Testis (tissue), 3 donors: ENCODE data around the gene MRPL55. TPM values are rescaled to one million over a fixed set of nuclear protein-coding genes. Genes with fewer than 3 reads are reported as not detected.

Source experiments
- DNase-seq: peaks from one replicate; pipeline ENCODE4 v3.0.0-alpha.2; 2019
- H3K27ac ChIP-seq, 2 donors: fragments of 200-600 bp; sonication (generic); one replicate each; pipeline ENCODE4 v1.5.1; 2019
- H3K27me3 ChIP-seq: fragments of 200-600 bp; sonication (generic); one replicate; pipeline ENCODE4 v1.5.1; 2019
- H3K36me3 ChIP-seq: fragments of 200-600 bp; sonication (generic); one replicate; pipeline ENCODE4 v1.5.1; 2017; ENCODE audit warnings: low read depth; ENCODE audit errors: missing control alignments
- H3K4me1 ChIP-seq: fragments of 200-600 bp; sonication (generic); one replicate; pipeline ENCODE4 v1.5.1; 2019
- H3K4me3 ChIP-seq, 2 donors: fragments of 200-600 bp; sonication (generic); one replicate each; pipeline ENCODE4 v1.5.1; 2017 to 2019
- H3K9me3 ChIP-seq: fragments of 200-600 bp; sonication (generic); one replicate; pipeline ENCODE4 v1.5.1; 2017
- POLR2A ChIP-seq: fragments of 450-650 bp; IDR thresholded peaks from one replicate; pipeline ENCODE4 v1.6.1; 2017; ENCODE audit warnings: antibody characterized with exemption, mild to moderate bottlenecking, moderate library complexity
- WGBS, 2 donors: methylation state at CpG; one replicate each; pipeline ENCODE4 v1.1.5; 2018; 5-methylcytosine and 5-hydroxymethylcytosine counted together
- intact Hi-C: fragments of 100-400 bp; cut with DNase I; formaldehyde crosslinking; loops from one replicate; pipeline ENCODE4 v1.15.1; 2023; ENCODE audit warnings: low total_unique reads
- polyA plus RNA-seq: library from polyadenylated mRNA; stranded (reverse); fragments of 350-450 nt; fragmentation: Illumina TruSeq; extraction: RNeasy Lipid Tissue Mini Kit (QIAGEN cat#74804); gene quantifications from one replicate; pipeline ENCODE4 v1.2.3, GENCODE V29; 2014; ENCODE audit warnings: low read depth, low replicate concordance; ENCODE audit not compliant: insufficient read depth
- total RNA-seq, 2 donors: library from RNA; depleted of rRNA; stranded (reverse); fragments of >200 nt; gene quantifications; one replicate each; pipeline ENCODE4 v1.2.3, GENCODE V29; 2016
- TF ChIP-seq, protein P1 (sequence below), 3 experiments: fragments of 450-650 bp in 2 of 3; fragments of 200-600 bp in 1 of 3; sonication (generic) in 1 of 3; IDR thresholded peaks; one replicate each; pipeline ENCODE4 v1.5.1; 2016 to 2019; ENCODE audit warnings: antibody characterized with exemption in 3 of 3, mild to moderate bottlenecking in 2 of 3, moderate library complexity in 1 of 3

MRPL55 gene
- total and polyA plus RNA-seq, 3 donors from 2014 or later: 63.1 to 121 (median 102) TPM

DNA sequence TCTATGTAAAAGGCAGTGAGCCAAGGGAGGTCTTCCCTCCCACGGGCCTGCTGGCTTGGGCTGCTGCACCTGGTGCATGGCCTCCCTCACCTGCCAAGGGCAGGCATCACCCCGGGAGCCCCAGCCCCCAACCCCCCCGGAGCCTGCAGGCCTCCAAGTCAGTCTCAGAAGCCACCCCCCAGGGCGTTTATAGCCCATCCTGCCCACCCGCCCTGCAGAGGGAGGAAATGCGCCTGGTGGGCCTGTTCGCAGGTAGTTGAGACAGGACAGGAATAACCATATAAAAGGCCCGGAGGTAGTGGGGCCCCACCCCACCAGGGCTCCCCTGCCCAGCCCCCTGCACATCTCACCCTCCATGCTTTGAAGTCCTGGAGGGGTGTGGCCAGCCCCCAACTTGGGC lies 44.8 kb downstream of the MRPL55 start:
- H3K27ac ChIP-seq: no peak overlapping the region
- no peaks in the 10 kb centered on the region for H3K36me3 ChIP-seq
- no peaks in the 10 kb centered on the region for H3K9me3 ChIP-seq
- TF ChIP-seq POLR2A: no peak
- TF ChIP-seq, protein P1, sequence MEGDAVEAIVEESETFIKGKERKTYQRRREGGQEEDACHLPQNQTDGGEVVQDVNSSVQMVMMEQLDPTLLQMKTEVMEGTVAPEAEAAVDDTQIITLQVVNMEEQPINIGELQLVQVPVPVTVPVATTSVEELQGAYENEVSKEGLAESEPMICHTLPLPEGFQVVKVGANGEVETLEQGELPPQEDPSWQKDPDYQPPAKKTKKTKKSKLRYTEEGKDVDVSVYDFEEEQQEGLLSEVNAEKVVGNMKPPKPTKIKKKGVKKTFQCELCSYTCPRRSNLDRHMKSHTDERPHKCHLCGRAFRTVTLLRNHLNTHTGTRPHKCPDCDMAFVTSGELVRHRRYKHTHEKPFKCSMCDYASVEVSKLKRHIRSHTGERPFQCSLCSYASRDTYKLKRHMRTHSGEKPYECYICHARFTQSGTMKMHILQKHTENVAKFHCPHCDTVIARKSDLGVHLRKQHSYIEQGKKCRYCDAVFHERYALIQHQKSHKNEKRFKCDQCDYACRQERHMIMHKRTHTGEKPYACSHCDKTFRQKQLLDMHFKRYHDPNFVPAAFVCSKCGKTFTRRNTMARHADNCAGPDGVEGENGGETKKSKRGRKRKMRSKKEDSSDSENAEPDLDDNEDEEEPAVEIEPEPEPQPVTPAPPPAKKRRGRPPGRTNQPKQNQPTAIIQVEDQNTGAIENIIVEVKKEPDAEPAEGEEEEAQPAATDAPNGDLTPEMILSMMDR (IDR thresholded peaks at IDR 0.05): no peak
- H3K4me1 ChIP-seq: peaks cover 2% of the 10 kb centered on the region
- intact Hi-C loops: no loop called here
- 47 to 72% methylated on average over 5 to 8 of the region's 8 CpGs for WGBS, 2 donors
- no peak for DNase-seq
- no peak overlapping the region for H3K4me3 ChIP-seq
- H3K27me3 ChIP-seq: no peaks in the 10 kb centered on the region

DNA sequence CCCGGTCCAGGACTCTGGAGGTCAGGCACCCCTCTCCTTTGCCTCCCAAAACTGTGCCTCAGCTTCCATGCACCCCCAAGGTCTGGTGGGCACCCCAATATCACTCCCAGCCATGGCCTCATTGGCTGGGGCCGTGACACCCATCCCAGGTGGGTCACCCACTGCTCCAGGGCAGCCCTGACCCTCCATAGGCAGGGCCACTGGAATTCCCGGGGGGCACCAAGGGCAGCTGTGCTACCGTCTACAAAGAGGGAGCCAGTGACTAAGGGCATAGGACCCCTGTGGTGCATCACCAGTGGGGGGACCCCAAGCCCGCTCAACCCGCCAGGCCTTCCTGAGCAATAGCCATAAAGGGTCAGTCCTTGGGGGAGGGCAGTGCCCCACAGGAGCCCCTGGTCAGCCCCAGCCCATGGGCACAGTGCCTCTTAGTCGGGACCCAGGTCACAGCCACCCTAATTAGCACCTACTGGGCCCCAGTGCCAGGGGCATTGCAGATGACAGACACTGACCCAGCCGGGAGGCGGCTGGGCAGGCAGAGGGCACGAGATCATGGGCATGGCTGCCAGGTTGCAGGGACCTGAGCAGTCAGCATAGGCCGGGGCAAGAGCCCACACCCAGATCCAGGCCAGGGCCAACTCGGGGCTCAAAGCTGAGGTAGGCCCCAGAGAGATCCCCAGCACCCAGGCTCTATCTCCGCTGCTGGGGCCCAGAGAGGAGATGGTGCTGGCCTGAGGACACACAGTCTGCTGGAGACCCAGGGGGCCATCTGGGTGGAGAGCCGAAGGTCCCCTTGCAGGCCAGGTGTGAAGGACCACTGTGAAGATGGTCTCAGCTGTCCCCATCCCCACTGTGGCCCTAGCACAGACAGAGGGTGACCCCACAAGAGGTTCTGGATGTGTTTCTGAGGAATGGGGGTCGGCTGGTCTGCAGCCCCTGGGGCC lies 45.6 kb downstream of the MRPL55 start:
- Histone ChIP-seq H3K27ac (no peak overlapping the region), H3K9me3 (no peaks in the 10 kb centered on the region), H3K4me3 (no peak overlapping the region), H3K27me3 (no peaks in the 10 kb centered on the region), H3K36me3 (no peaks in the 10 kb centered on the region), H3K4me1 (peaks cover 2% of the 10 kb centered on the region)
- intact Hi-C loops: no loop called here
- TF ChIP-seq, protein P1 (IDR thresholded peaks at IDR 0.05): no peak
- no peak for TF ChIP-seq POLR2A
- 93 to 100% methylated on average over 1 to 15 of the region's 15 CpGs for WGBS, 2 donors
- no peak for DNase-seq

DNA sequence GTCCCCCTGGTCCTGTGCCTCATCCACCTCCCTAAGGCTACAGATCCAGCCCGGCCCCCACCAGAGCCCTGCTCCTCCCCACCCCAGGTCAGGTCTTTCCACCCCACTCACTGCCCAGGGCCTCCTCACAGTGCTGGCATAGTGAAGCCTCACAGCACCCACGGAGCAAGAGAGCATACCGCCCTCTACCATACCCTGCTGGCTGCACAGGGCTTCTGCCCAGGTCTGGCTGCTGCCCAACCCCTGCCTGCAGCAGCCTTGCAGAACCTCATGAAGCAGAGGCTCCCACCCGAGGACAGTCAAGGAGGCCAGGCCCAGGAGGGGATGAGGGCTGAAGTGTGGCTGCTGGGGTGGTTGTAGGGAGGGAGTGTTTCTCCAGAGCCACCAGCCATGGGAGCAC lies 46.3 kb downstream of the MRPL55 start:
- WGBS, 2 donors: 59 to 84% methylated on average over 4 of the region's 4 CpGs
- DNase-seq: no peak
- Histone ChIP-seq H3K27me3 (no peaks in the 10 kb centered on the region), H3K9me3 (no peaks in the 10 kb centered on the region), H3K27ac (no peak overlapping the region), H3K4me1 (peaks cover 2% of the 10 kb centered on the region), H3K36me3 (no peaks in the 10 kb centered on the region), H3K4me3 (no peak overlapping the region)
- TF ChIP-seq POLR2A: no peak
- TF ChIP-seq, protein P1 (IDR thresholded peaks at IDR 0.05): no peak
- intact Hi-C loops: no loop called here

DNA sequence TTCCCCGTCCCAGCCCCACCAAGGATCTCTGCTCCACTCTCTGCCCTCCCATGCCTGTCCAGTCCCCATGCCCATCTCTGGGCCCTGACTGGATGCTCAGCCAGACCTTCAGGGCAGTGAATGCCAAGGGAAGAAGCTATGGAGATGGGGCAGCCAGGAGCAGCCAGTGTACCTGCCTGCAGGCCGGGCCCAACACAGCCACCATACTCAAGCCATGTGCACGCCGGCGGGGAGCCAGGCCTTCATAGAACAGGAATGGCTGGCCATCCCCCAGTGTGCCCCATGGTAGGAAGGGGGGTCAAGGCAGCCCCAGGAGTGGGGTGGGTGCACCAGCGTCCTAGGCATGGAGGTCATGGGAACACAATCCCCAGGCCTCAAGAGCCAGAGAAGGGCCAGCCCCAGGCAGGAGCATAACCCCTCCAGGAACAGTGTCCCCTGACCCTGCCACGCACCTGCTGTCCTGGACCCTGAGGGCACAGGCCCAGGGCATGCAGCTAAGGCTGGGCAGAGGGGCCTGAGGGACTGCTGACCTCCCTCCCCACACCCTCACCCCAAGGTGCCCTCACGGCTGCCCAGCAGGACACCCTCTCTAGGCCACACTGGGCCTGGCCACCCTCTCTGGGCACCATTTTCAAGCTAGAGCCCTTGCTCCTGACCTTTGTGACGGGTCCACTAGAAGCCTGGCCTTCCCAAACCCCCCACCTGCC lies 46.9 kb downstream of the MRPL55 start:
- WGBS, 2 donors: 92 to 94% methylated on average over 6 to 9 of the region's 9 CpGs
- no peaks in the 10 kb centered on the region for H3K9me3 ChIP-seq
- peaks cover 2% of the 10 kb centered on the region for H3K4me1 ChIP-seq
- intact Hi-C loops: no loop called here
- H3K36me3 ChIP-seq: no peaks in the 10 kb centered on the region
- H3K27ac ChIP-seq: no peak overlapping the region
- no peak for DNase-seq
- no peaks in the 10 kb centered on the region for H3K27me3 ChIP-seq
- no peak overlapping the region for H3K4me3 ChIP-seq
- TF ChIP-seq, protein P1 (IDR thresholded peaks at IDR 0.05): no peak
- TF ChIP-seq POLR2A: no peak
